GM18951 (cell line): ENCODE data around the gene LRRC59.

Source experiments
- POLR2A ChIP-seq: IDR thresholded peaks from 4 replicates; pipeline ENCODE4 v1.6.1; 2011; ENCODE audit warnings: mild to moderate bottlenecking; ENCODE audit not compliant: insufficient read length, insufficient read depth; ENCODE audit errors: extremely low read depth
- in situ Hi-C: fragments of 300-500 bp; cut with MboI; formaldehyde crosslinking; loops from one replicate; pipeline ENCODE4 v1.12.0; 2022; ENCODE audit warnings: low sequenced_read_pairs, mixed read lengths, inconsistent platforms; ENCODE audit not compliant: unreplicated experiment

The LRRC59 gene

DNA sequence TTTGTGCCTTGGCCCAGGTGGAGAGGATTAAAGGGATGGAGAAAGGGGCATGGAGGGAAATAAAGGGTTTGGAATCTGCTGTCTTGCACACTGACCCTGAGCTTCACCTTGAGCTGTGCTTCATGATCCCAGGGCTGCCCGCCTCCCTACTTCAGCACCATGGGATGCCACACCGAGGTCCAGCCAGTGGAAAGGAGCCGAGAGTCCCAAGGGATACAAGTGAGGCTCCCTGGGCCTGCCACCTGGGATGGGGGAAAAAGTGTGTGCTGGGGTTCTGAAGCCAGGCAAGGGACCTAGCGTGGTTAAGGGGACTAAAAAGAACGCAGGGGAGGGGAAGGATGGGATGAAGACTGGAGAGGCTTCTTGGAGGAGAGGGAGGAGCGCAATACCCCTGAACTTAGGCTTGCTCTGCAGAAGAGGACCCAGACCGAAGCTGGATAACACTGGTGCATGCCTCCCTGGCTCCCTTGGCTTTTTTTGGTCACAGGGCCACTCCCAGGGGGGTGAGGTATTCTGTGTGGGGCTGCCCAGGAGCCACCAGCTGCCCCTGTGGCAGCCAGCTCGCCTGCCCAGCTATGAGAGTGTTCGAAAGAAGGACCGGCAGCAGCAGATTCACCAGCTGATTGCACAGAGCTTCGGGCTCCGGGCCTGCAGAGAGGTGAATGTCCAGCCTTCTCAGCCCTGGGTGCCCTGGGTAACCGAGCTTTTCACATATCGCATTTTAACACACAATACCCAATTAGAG lies 31.5 kb downstream of the LRRC59 start:
- TF ChIP-seq POLR2A, result no peak
- in situ Hi-C loops, result no loop called here

DNA sequence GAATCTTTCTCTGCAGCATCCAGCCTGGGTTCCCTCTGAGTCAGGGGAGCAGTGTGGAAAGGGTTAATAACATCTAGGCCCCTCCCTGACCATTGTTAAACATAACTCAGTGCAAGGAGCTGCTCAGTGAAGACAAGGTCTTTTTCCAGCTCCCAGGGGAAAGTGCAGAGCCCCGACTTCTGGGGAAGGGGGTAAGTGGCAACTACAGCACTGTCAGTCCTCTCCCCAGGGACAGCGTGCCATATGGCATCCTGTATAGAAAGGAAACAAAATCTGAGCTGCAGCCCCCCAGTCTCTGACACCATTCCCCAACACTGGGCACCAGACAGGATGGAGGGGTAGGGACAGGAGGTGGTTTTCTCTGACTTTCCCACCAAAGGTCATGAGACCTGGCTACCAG lies 32.2 kb downstream of the LRRC59 start:
- TF ChIP-seq POLR2A, result no peak
- in situ Hi-C loops, result no loop called here

DNA sequence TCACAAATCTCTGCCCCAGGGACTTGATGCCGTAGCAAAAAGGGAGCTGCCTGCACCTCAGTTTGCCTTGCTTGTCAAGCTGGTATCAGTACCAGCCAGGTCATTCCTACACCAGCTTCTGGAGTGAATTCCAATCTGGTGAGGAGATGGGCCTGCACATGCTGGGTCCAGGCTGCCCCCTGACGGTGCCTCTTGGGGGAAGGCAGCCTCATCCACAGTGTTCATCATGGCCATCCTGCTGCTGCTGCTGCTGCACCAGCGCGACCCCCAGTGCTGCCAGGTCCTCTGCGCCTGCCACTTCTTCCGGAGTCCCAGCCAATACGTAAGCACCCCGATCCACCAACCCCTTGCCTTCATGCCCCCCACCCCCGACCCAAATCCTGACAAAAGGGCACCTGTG lies 32.6 kb downstream of the LRRC59 start:
- no peak for TF ChIP-seq POLR2A
- in situ Hi-C loops, result no loop called here

DNA sequence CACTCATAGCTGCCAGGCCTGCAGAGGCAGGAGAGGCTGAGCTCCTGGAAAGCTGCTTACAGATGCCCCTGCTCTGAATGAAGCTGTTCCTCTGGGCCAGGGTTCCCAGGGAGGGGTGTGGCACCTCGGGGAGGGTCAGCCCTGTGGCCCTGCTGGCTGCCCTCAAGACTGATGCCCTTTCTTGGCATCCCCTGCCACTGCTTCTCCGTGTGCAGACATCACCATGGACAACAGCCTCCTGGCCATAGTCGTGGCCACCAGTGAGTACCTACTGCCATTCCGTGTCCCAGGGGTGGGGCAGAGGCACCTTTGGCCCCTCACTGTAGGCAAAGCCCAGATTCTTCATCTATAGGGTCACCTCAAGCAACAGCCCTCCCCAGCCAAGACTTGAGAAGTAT lies 33.3 kb downstream of the LRRC59 start:
- in situ Hi-C loops, result no loop called here
- TF ChIP-seq POLR2A, result no peak

DNA sequence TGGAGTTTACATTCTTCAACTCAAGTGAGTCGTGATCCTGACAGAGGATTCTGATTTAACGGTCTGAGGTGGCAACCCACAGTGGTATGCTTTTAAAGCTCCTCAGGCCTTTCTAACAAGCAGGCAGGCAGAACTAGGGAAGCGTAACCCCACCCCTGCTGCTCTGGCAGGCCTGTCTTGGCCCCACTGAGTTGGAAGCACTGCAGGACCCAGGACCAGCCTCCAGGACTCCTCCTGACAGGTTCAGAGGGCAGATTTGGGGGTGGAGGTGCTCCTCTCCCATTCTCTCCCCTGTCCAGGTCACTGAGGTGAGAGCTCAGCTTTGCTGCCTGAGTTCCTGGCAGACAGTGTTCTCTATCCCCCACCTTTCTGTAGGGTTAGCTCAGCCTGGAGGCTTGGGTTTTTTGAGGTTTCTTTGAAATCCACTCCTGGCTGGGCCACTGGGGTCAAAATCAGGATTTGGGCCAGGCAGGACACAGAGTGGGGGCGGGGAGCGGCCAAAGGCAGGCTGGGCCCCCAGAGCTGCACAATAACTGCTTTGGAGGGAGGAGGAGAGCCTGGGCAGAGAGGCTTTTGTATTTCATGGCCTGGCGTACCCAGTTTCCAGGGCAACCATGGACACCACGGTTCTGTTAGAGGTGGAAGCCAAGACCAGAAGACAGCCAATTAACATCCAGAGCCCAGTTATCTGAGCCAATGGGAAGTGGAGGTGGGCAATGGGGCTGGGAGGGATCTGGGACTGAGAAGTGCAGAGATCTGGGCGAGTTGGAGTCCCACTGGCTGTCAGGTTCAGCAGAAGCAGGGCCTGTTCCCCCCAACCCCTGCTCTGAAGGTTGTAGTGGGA lies 33.9 kb downstream of the LRRC59 start:
- no peak for TF ChIP-seq POLR2A
- in situ Hi-C loops, result no loop called here

DNA sequence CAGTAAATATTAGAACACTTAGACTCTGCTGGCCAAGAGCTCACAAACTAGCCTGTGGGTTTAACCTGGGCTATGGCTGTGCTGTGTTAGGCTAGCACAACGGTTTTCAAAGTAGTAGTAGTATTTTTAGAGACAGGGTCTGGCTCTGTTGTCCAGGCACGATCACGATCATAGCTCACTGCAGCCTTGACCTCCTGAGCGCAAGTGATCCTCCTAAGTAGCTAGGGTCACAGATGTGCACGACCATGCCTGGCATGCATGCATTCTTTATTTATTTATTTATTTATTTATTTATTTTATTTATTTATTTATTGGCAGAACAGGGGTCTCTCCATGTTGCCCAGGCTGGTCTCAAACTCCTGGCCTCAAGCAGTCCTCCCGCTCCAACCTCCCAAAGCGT lies 34.7 kb downstream of the LRRC59 start:
- in situ Hi-C loops, result no loop called here
- TF ChIP-seq POLR2A, result no peak

DNA sequence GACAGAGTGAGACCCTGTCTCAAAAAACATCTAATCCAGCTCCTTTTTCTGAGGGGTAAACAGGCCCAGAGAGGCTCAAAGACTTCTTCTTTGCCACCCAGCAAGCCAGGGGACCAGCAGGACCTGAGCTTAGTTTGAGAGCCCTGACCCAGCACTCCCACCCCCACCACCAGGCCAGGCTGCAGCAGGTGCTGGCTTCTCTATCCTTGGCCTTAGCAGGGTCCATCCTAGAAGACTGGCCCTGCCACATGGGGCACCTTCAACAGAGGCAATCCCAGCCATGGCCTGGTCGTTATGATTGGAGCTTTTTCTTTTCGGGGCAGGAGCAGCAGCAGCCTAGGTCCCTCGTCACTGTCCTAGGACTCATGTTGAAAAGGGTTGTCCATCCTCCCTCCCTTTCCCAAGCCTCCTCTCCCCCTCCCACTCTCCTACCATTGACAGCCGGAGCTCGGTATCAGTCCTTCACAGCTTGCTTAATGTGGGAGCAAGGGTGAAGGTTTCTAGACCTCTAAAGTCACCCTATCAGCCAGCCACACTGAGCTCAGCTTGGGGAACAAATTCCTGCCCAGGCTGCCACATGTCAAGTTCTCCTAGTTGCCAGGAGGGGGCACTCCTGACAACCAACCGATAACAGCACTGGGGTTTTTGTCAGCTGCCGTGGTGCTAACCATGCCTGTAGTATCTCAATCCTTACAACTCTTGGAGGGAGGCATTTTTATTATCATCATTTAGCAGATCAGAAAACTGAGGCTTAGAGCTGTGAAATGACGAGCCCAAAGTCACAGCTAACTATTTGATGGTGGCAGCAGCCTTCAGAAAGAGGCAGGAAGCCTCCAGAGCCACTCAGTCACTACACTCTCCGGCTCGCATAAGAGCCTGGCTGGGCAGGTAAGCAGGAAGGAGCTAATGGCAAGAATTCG lies 35.5 kb downstream of the LRRC59 start:
- in situ Hi-C loops, result no loop called here

DNA sequence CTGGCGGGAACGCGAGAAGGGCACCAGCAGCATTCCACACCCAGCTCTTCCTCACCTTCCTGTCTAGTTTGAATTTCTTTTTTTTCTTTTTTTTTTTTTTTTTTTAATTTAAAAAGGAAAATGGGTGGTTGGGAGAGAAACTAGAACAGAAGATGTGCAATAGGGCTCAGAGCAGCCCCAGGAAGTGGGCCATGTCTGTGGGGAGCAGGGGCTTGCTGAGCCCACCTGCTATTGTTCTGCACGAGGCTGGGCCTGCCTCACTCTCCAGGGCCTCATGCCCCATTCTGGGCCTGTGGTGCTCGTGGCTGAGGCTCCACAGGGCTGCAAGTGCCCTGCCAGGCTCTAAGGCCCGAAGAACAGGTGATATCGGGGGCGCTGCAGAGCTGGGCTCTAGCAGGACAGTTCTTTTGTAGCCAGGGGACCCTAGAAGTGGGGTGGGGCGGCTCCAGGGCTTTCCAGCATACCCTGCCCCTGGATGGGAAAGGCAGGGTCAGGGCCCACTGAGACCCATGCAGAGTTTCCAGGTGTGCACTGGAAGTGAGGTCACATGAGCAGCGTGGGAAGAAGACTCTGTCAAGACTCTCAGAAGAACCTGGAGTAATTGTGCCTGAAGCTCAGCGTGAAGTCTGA lies 36.7 kb downstream of the LRRC59 start:
- TF ChIP-seq POLR2A, result no peak
- in situ Hi-C loops, result no loop called here

More for the DNA sequence above, 35.5 kb downstream of the LRRC59 start:
- TF ChIP-seq POLR2A, result no peak

DNA sequence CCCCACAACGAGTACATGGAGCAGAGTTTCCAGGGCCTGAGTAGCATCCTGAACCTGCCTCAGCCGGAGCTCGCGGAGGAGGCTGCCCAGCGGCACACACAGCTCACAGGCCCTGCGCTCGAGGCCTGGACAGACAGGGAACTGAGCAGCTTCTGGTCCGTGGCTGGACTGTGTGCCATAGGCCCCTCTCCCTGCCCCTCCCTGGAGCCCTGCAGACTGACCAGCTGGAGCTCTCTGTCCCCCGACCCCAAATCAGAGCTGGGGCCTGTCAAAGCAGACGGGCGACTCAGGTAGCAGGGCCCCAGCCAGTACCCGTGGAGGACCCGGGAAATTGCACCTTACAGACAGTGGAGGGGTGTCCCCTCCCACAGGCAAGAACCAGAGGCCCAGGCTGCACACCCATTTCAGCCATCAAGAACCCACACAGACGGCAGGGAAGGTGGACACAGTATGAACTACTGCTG lies 37.3 kb downstream of the LRRC59 start:
- in situ Hi-C loops, result no loop called here
- no peak for TF ChIP-seq POLR2A

DNA sequence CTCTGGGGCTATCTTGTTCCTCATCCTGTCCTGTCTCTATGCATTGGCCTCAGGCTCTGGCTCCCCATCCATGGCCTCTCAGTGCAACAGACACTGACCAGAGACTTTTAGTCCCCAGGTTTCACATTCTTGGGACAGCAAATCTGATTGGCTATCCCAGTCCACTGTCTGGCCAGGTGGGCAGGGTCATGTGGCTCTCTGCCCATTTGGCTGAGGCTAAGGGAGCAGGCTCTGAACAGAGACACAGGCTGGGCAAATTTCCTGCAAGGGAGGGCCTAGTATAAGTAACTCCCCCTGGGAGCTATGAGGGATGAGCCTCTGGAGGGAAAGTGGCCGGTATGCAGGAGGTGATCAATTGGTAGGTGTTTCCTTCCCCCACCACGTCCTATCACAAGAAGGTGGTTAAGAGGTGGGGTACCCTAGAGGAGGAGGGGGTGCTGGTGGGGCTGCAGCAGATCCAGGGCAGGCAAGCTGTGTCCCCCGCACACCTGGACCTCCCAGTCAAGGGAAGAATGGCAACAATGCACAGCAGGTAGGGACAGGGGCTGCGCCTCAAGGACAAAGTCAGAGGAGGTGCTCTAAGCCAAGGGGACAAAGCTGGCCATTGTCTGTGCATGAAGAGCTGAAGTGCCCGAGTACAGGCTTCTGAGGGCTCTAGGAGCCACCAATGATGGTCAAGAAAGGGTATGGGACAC lies 38.2 kb downstream of the LRRC59 start:
- in situ Hi-C loops, result no loop called here
- TF ChIP-seq POLR2A, result no peak

DNA sequence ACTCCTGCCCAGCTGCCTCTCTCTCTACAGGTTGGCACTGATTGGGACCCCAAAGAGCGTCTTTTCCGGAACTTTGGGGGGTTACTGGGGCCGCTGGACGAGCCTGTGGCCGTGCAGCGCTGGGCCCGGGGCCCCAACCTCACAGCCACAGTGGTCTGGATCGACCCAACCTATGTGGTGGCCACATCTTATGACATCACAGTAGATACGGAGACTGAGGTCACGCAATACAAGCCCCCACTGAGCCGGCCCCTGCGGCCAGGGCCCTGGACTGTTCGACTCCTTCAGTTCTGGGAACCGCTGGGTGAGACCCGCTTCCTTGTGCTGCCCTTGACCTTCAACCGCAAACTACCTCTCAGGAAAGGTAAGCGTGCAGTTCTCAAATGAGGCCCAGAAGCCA lies 39.1 kb downstream of the LRRC59 start:
- TF ChIP-seq POLR2A, result no peak
- in situ Hi-C loops, result no loop called here

DNA sequence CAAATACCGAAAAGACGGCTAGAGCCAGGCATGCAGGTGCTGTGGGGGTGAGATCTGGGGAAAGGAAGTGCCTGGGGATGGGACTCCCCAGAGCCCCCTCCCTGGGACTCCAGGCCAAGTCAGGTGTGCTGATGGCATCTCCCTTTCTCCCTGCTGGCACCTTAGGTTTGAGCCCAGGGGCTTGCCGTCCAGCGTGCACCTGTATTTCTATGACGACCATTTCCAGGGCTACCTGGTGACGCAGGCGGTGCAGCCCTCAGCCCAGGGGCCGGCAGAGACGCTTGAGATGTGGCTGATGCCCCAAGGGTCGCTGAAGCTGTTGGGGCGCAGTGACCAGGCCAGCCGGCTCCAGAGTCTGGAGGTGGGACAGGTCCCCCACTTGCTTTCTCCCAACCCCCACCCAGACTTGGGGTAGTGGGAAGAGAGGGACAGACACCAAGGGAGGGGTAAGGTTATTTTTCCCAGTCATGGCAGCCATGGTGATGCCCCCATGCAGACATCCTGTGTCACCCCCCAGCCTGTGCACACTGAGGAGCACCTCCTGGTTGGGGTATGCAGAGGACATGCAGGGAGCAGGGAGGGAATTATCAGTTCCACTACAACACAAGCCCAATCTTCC lies 40.3 kb downstream of the LRRC59 start:
- in situ Hi-C loops, result no loop called here

More for the DNA sequence above, 40.3 kb downstream of the LRRC59 start:
- TF ChIP-seq POLR2A, result no peak
